ENCODE results near the gene HAPLN3.

GRCh38 chr15:88839146-88839545, 56.2 kb downstream of the HAPLN3 start:
- no peak for TF ChIP-seq RAD21 (conservative IDR thresholded peaks at IDR 0.05)
- TF ChIP-seq CTCF (IDR thresholded peaks at IDR 0.05; ENCODE audit: poor library complexity, severe bottlenecking): no peak
- TF ChIP-seq EZH2 (IDR thresholded peaks at IDR 0.05; ENCODE audit: borderline replicate concordance, insufficient read depth, low read length, poor library complexity, severe bottlenecking): no peak
- TF ChIP-seq REST (IDR thresholded peaks at IDR 0.05; ENCODE audit: borderline replicate concordance): no peak
- no peak for TF ChIP-seq MXI1 (conservative IDR thresholded peaks at IDR 0.05; ENCODE audit: poor library complexity, severe bottlenecking)
- TF ChIP-seq TAF1 (IDR thresholded peaks at IDR 0.05; ENCODE audit: low read depth): no peak
- no peak for TF ChIP-seq EP300 (conservative IDR thresholded peaks at IDR 0.05; ENCODE audit: poor library complexity, severe bottlenecking)
- no peak for TF ChIP-seq POLR2AphosphoS5 (IDR thresholded peaks at IDR 0.05)
- TF ChIP-seq SMC3 (conservative IDR thresholded peaks at IDR 0.05; ENCODE audit: poor library complexity): no peak

Measured in neural cell (in vitro differentiated cells).